Measurements from ENCODE around the gene TIMD4.
"Not testable (repeated sequence)": the region's sequence is repeated elsewhere in the genome, so short reads cannot be mapped to it uniquely, and the experiment has no call there.

Gene TIMD4

GRCh38 chr5:156927545-156927944, 35.5 kb downstream of the TIMD4 start:
- no peak for DNase-seq (ENCODE audit: low read depth)
- no peak overlapping the region for H3K4me3 ChIP-seq (ENCODE audit: low read depth, low read length)

GRCh38 chr5:156925767-156926166, 37.3 kb downstream of the TIMD4 start:
- DNase-seq (ENCODE audit: low read depth); H3K4me3 ChIP-seq (ENCODE audit: low read depth, low read length): not testable (repeated sequence)

- H3K4me3 ChIP-seq (ENCODE audit: low read depth, low read length) = no peak overlapping the region
- DNase-seq (ENCODE audit: low read depth) = no peak
These were observed 40.7 kb downstream of the TIMD4 start for GRCh38 chr5:156922207-156922792.

- no peak for DNase-seq (ENCODE audit: low read depth)
- no peak overlapping the region for H3K4me3 ChIP-seq (ENCODE audit: low read depth, low read length)
These were observed 42.1 kb downstream of the TIMD4 start for GRCh38 chr5:156920861-156921431.

- H3K4me3 ChIP-seq (ENCODE audit: low read depth, low read length) = no peak overlapping the region
- no peak for DNase-seq (ENCODE audit: low read depth)
These were observed 42.8 kb downstream of the TIMD4 start for GRCh38 chr5:156920042-156920860.

GRCh38 chr5:156918311-156918845, 44.6 kb downstream of the TIMD4 start:
- H3K4me3 ChIP-seq (ENCODE audit: low read depth, low read length) = no peak overlapping the region
- DNase-seq (ENCODE audit: low read depth) = no peak

GRCh38 chr5:156914371-156914737, 48.7 kb downstream of the TIMD4 start:
- no peak for DNase-seq (ENCODE audit: low read depth)
- no peak overlapping the region for H3K4me3 ChIP-seq (ENCODE audit: low read depth, low read length)

- no peak overlapping the region for H3K4me3 ChIP-seq (ENCODE audit: low read depth, low read length)
- no peak for DNase-seq (ENCODE audit: low read depth)
These were observed 49.2 kb downstream of the TIMD4 start for GRCh38 chr5:156913719-156914370.

GRCh38 chr5:156913355-156913718, 49.7 kb downstream of the TIMD4 start:
- H3K4me3 ChIP-seq (ENCODE audit: low read depth, low read length) = no peak overlapping the region
- no peak for DNase-seq (ENCODE audit: low read depth)

GRCh38 chr5:156912869-156913268, 50.2 kb downstream of the TIMD4 start:
- no peak for DNase-seq (ENCODE audit: low read depth)
- H3K4me3 ChIP-seq (ENCODE audit: low read depth, low read length) = no peak overlapping the region

GRCh38 chr5:156909180-156909579, 53.8 kb downstream of the TIMD4 start:
- DNase-seq (ENCODE audit: low read depth) = no peak
- H3K4me3 ChIP-seq (ENCODE audit: low read depth, low read length) = no peak overlapping the region

GRCh38 chr5:156907667-156908066, 55.4 kb downstream of the TIMD4 start:
- no peak for DNase-seq (ENCODE audit: low read depth)

GRCh38 chr5:156906807-156907206, 56.2 kb downstream of the TIMD4 start:
- H3K4me3 ChIP-seq (ENCODE audit: low read depth, low read length) = no peak overlapping the region
- DNase-seq (ENCODE audit: low read depth) = no peak

More at GRCh38 chr5:156907667-156908066, 55.4 kb downstream of the TIMD4 start:
- no peak overlapping the region for H3K4me3 ChIP-seq (ENCODE audit: low read depth, low read length)

- no peak overlapping the region for H3K4me3 ChIP-seq (ENCODE audit: low read depth, low read length)
- DNase-seq (ENCODE audit: low read depth) = no peak
These were observed 66.5 kb downstream of the TIMD4 start for GRCh38 chr5:156896546-156896945.

- H3K4me3 ChIP-seq (ENCODE audit: low read depth, low read length) = no peak overlapping the region
- no peak for DNase-seq (ENCODE audit: low read depth)
These were observed 69.5 kb downstream of the TIMD4 start for GRCh38 chr5:156893517-156893916.

GRCh38 chr5:156892864-156893263, 70.2 kb downstream of the TIMD4 start:
- no peak for DNase-seq (ENCODE audit: low read depth)

GRCh38 chr5:156892223-156892622, 70.8 kb downstream of the TIMD4 start:
- H3K4me3 ChIP-seq (ENCODE audit: low read depth, low read length) = no peak overlapping the region
- no peak for DNase-seq (ENCODE audit: low read depth)

More at GRCh38 chr5:156892864-156893263, 70.2 kb downstream of the TIMD4 start:
- no peak overlapping the region for H3K4me3 ChIP-seq (ENCODE audit: low read depth, low read length)

- no peak overlapping the region for H3K4me3 ChIP-seq (ENCODE audit: low read depth, low read length)
- DNase-seq (ENCODE audit: low read depth) = no peak
These were observed 74.5 kb downstream of the TIMD4 start for GRCh38 chr5:156888520-156888919.

GRCh38 chr5:156883316-156883875, 79.6 kb downstream of the TIMD4 start:
- no peak overlapping the region for H3K4me3 ChIP-seq (ENCODE audit: low read depth, low read length)
- no peak for DNase-seq (ENCODE audit: low read depth)

Measured in skeletal muscle cell (primary cell).